ENCODE data around the gene TRNT1. TPM values are rescaled to one million over a fixed set of nuclear protein-coding genes. Genes with fewer than 3 reads are reported as not detected.

Gene TRNT1
- total and polyA plus RNA-seq, 12 donors = 8.4 to 32.9 (median 16.6) TPM

DNA sequence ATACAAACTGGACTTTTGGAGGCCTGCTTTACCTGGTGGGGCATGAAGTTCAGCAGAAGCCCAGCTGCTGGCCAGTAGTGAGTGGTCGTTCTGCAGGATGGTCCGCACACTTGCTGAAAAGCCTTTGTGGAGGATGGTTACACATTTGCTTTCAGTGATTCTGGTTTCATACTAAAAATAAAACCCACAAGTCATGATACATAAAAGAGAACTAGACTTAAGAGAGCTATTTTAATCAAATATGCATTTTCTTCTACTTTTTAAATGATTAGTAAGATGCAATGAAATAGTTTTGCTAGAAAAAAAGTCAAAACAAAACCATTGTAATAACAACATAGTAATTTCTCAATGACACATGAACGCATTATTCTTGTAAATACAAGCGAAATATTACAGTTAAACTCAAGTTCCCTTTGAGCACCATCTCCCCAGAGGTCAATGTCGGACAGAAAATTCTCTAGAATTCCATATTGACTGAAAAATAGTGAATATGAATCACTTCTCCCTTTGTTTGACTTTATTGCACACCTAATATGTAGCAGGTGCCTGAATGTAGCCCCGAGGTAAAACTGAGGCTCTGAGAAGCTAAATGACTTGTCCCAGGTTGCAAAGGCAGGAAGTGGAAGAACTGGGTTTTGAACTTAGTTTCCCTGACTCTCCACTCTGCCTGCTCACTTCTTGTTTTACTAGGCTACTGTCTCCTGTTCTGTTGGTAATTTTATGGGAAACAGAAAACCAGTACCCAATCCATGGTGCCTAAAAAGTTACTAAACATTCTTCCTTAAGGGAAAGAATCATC is 24.9 kb upstream of the TRNT1 start:
- WGBS, 4 donors = 80 to 87% (median 82%) methylated on average over 6 of the region's 6 CpGs
- intact Hi-C loops (cut with DNase I) = no loop called here
- TF ChIP-seq POLR2A (IDR thresholded peaks at IDR 0.05) (no peak), CTCF (IDR thresholded peaks at IDR 0.05) (no peak)

DNA sequence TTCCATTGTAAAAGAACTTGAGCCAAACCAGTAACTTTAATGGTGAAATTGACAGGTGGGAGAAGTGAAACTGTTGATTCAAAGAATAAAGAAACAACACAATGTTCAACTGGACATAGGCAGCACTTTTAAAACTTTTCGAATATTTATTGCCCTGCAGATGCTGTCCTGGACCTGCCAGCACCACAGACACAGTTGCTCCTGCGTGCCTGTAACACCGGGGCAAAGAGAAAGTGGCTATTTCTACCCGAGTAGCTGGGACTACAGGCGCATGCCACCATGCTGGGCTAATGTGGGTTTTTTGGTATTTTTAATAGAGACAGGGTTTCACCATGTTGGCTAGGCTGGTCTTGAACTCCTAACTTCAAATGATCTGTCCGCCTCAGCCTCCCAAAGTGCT is 24.0 kb upstream of the TRNT1 start:
- Histone ChIP-seq H3K4me3 (no peak overlapping the region), H3K27me3 (no peaks in the 10 kb centered on the region), H3K4me1 (replicated peaks in 1 of 2) (no peaks in the 10 kb centered on the region), H3K9me3 (replicated peaks in 1 of 3) (no peaks in the 10 kb centered on the region), H3K27ac (no peak overlapping the region), H3K36me3 (replicated peaks in 1 of 2) (no peaks in the 10 kb centered on the region)
- no peak for DNase-seq
- 79 to 82% (median 81%) methylated on average over 6 of the region's 6 CpGs for WGBS, 4 donors
- no peak for TF ChIP-seq CTCF (IDR thresholded peaks at IDR 0.05)
- intact Hi-C loops (cut with DNase I) = no loop called here

More for the DNA sequence above, 24.9 kb upstream of the TRNT1 start:
- Histone ChIP-seq H3K36me3 (replicated peaks in 1 of 2) (no peaks in the 10 kb centered on the region), H3K4me1 (replicated peaks in 1 of 2) (no peaks in the 10 kb centered on the region), H3K9me3 (replicated peaks in 1 of 3) (no peaks in the 10 kb centered on the region), H3K27ac (no peak overlapping the region), H3K27me3 (no peaks in the 10 kb centered on the region), H3K4me3 (no peak overlapping the region)
- no peak for DNase-seq

- Histone ChIP-seq H3K4me3 (no peak overlapping the region), H3K9me3 (replicated peaks in 1 of 3) (no peaks in the 10 kb centered on the region), H3K4me1 (replicated peaks in 1 of 2) (no peaks in the 10 kb centered on the region), H3K27me3 (no peaks in the 10 kb centered on the region), H3K27ac (no peak overlapping the region), H3K36me3 (replicated peaks in 1 of 2) (no peaks in the 10 kb centered on the region)
- intact Hi-C loops (cut with DNase I) = no loop called here
- TF ChIP-seq POLR2A (IDR thresholded peaks at IDR 0.05) = no peak
- DNase-seq = no peak
- 83 to 89% (median 87%) methylated on average over 3 of the region's 3 CpGs for WGBS, 4 donors
Measured at GRCh38 chr3:3105246-3105645, 21.5 kb upstream of the TRNT1 start.

DNA sequence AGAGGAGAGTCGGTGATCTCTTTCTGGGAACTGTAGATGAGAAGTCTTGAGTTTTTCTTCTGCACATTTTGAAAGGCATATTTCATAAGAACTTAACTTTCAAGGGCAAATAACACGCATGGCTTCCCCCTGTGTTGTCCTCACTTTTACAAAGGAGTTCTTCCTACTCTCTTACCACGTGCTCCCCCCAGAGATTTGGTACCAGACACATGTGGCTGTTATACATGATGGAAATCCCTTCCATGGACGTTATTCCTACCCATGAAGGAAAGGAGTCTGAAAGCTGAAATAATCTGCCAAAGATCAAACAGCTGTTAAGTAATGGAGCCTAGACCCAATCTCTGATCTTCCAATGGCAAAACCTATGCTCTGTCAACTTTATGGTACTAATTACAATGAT is 20.9 kb upstream of the TRNT1 start:
- no peak for DNase-seq
- H3K4me1 ChIP-seq (replicated peaks in 1 of 2) = no peaks in the 10 kb centered on the region
- intact Hi-C loops (cut with DNase I) = no loop called here
- 49 to 55% (median 53%) methylated on average over 4 of the region's 4 CpGs for WGBS, 4 donors
- no peaks in the 10 kb centered on the region for H3K9me3 ChIP-seq (replicated peaks in 1 of 3)
- H3K4me3 ChIP-seq = no peak overlapping the region
- H3K27me3 ChIP-seq = no peaks in the 10 kb centered on the region
- no peak for TF ChIP-seq POLR2A (IDR thresholded peaks at IDR 0.05)
- no peak for TF ChIP-seq CTCF (IDR thresholded peaks at IDR 0.05)
- H3K36me3 ChIP-seq (replicated peaks in 1 of 2) = no peaks in the 10 kb centered on the region
- no peak overlapping the region for H3K27ac ChIP-seq

GRCh38 chr3:3107181-3107580 is 19.6 kb upstream of the TRNT1 start:
- WGBS, 4 donors = 97% methylated on average over 3 of the region's 3 CpGs

More at GRCh38 chr3:3107181-3107580, 19.6 kb upstream of the TRNT1 start:
- Histone ChIP-seq H3K9me3 (replicated peaks in 1 of 3) (no peaks in the 10 kb centered on the region), H3K4me3 (no peak overlapping the region), H3K36me3 (replicated peaks in 1 of 2) (no peaks in the 10 kb centered on the region), H3K27ac (no peak overlapping the region), H3K27me3 (no peaks in the 10 kb centered on the region), H3K4me1 (replicated peaks in 1 of 2) (no peaks in the 10 kb centered on the region)
- TF ChIP-seq POLR2A (IDR thresholded peaks at IDR 0.05) = no peak
- TF ChIP-seq CTCF (IDR thresholded peaks at IDR 0.05) = no peak
- intact Hi-C loops (cut with DNase I) = no loop called here
- DNase-seq = no peak
